Astrocyte (in vitro differentiated cells and primary cell): Measurements from ENCODE around the gene ZFAND5.

Source experiments
- CTCF ChIP-seq: IDR thresholded peaks from 2 replicates; pipeline ENCODE4 v1.5.1; 2011; ENCODE audit warnings: low read depth, mild to moderate bottlenecking, inconsistent platforms, low read length, moderate library complexity; ENCODE audit not compliant: insufficient read depth
- EZH2 ChIP-seq: IDR thresholded peaks from 2 replicates; pipeline ENCODE4 v1.6.1; 2012; ENCODE audit warnings: mild to moderate bottlenecking, low read length, inconsistent platforms; ENCODE audit not compliant: insufficient read depth

GRCh38 chr9:72327631-72328030 is 37.4 kb downstream of the ZFAND5 start:
- TF ChIP-seq EZH2: no peak
- no peak for TF ChIP-seq CTCF
